HG02763 (cell line): ENCODE measurements around the gene KLHL12.

ENCODE experiments used
- ATAC-seq: cut with Tn5 transposase; IDR thresholded peaks from one replicate; pipeline ENCODE4 v1.9.1; 2021; ENCODE audit warnings: mild to moderate bottlenecking, moderate library complexity; ENCODE audit not compliant: unreplicated experiment

KLHL12 gene

DNA sequence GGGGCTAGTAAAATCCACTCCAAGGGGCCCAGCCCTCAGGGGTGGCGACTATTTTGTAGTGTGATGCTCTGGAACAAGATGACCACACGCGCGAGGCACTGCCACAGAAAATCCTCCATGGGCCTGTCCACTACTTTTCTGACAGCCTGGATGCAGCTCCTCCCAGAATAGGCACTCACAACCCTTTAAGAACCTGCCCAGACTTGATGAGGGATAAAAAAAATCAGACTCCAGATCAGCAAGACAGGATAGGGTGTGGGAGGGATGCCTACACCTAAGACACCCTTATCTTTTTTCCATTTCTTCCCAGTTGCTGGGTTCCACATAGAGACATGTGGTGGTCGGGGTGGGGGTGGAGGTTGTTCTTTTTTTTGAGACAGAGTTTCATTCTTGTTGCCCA, 82.8 kb downstream of the KLHL12 start:
- ATAC-seq, result no peak

DNA sequence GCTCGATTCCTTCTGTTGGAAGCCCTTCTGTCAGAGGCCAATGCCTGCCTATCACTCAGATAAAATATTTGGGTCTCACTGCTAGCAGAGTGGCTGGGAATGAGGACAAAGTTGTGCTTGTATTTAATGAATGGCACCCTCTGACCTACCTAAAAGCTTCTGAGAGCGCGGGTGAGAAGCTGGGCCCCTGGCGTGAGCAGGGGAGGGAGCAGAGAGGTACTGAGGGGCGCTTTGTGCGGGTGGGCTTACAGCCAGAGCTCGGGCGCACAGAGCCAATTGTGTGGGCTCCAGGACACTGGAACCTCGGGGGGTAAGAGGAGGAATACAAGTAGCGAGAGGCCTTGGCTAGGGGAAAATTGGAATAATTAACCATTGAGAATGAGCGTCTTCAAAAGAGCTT, 84.0 kb downstream of the KLHL12 start:
- no peak for ATAC-seq
